HCT116 (cell line): ENCODE data around the gene DYNC2H1. TPM values are rescaled to one million over a fixed set of nuclear protein-coding genes. Genes with fewer than 3 reads are reported as not detected.

Source experiments
- ATAC-seq: fragments of 200-7000 bp; cut with Tn5 transposase; 2 replicates; pipeline ENCODE4 v1.9.1; 2020; ENCODE audit warnings: mild to moderate bottlenecking, moderate library complexity
- BruUV-seq: library from RNA; stranded (reverse); fragments of 400-500 nt; replicated peaks from 2 replicates; lab custom pipeline; 2021; lab: Mats Ljungman, UMichigan
- CTCF ChIA-PET: fragments of 300-600 bp; sonication (Branson Sonifier 250); formaldehyde crosslinking; loops from one replicate; lab custom pipeline; 2021; ENCODE audit warnings: antibody characterized with exemption; lab: Charles Lee
- POLR2A ChIA-PET: fragments of 300-600, 350-600 bp; sonication (Branson Sonifier 250); formaldehyde crosslinking; loops from one replicate; lab custom pipeline; 2021; ENCODE audit warnings: antibody characterized with exemption; lab: Charles Lee
- RAD21 ChIA-PET, 2 experiments: fragments of 300-600 bp; sonication (Branson Sonifier 250); formaldehyde crosslinking; loops; one replicate each; lab custom pipeline; 2023; ENCODE audit warnings: low total read pairs in 2 of 2; ENCODE audit not compliant: uncharacterized antibody in 2 of 2, unreplicated experiment in 2 of 2, low non-redundant PET in 1 of 2; lab: Charles Lee
- DNase-seq: peaks from one replicate; pipeline ENCODE4 v3.0.0-alpha.2; 2010; ENCODE audit warnings: low read depth, low spot score
- H2AFZ ChIP-seq: fragments of 200-600 bp; shearing (Covaris generic), sonication (generic); 2 replicates; pipeline ENCODE4 v1.6.1; 2017; ENCODE audit warnings: low read depth, mixed run types, mixed read lengths, antibody characterized with exemption, low read length; ENCODE audit not compliant: poor library complexity, severe bottlenecking
- H3K27ac ChIP-seq: 2 replicates; pipeline ENCODE4 v1.5.1; 2012; ENCODE audit warnings: low read depth, low read length
- H3K27me3 ChIP-seq: fragments of 200-600 bp; sonication (generic); 2 replicates; pipeline ENCODE4 v1.6.1; 2016; ENCODE audit warnings: mixed run types, low read length, mixed read lengths; ENCODE audit not compliant: insufficient read depth
- H3K36me3 ChIP-seq, 2 experiments: fragments of 200-500 bp in 1 of 2; fragments of 200-600 bp in 1 of 2; sonication (Bioruptor generic) in 1 of 2; sonication (generic) in 1 of 2; 2 replicates each; pipeline versions ENCODE4 v1.5.1 to v1.6.1; 2014 to 2016; ENCODE audit warnings: low read length in 2 of 2, inconsistent platforms in 1 of 2, mixed read lengths in 1 of 2, mixed run types in 1 of 2; ENCODE audit not compliant: insufficient read depth in 2 of 2, control insufficient read depth in 1 of 2
- H3K4me1 ChIP-seq, 2 experiments: fragments of 200-600 bp in 1 of 2; sonication (generic) in 1 of 2; 2 replicates each; pipeline versions ENCODE4 v1.5.1 to v1.6.1; 2012 to 2017; ENCODE audit warnings: low read length in 2 of 2, inconsistent platforms in 1 of 2, mild to moderate bottlenecking in 1 of 2, mixed read lengths in 1 of 2, mixed run types in 1 of 2, moderate library complexity in 1 of 2; ENCODE audit not compliant: insufficient read depth in 2 of 2, control insufficient read depth in 1 of 2
- H3K4me2 ChIP-seq: fragments of 200-600 bp; sonication (generic); 2 replicates; pipeline ENCODE4 v1.6.1; 2017; ENCODE audit warnings: mixed run types, low read length, mixed read lengths
- H3K4me3 ChIP-seq, 2 experiments: fragments of 200-600 bp in 1 of 2; sonication (generic) in 1 of 2; replicated peaks in 1 of 2; 2 replicates each; pipeline ENCODE4 v1.5.1; 2011 to 2016; ENCODE audit warnings: low read length in 2 of 2, control low read depth in 1 of 2, low read depth in 1 of 2, mild to moderate bottlenecking in 1 of 2, mixed read lengths in 1 of 2, mixed run types in 1 of 2
- H3K79me2 ChIP-seq: fragments of 200-600 bp; sonication (generic); 2 replicates; pipeline ENCODE4 v1.6.1; 2017; ENCODE audit warnings: mild to moderate bottlenecking, mixed run types, low read length, moderate library complexity, mixed read lengths; ENCODE audit not compliant: insufficient read depth
- H3K9ac ChIP-seq: fragments of 200-600 bp; sonication (generic); 2 replicates; pipeline ENCODE4 v1.6.1; 2016; ENCODE audit warnings: low read length, mixed read lengths
- H3K9me2 ChIP-seq: fragments of 200-600 bp; sonication (generic), shearing (Covaris generic); 2 replicates; pipeline ENCODE4 v1.6.1; 2017; ENCODE audit warnings: mixed run types, mild to moderate bottlenecking, moderate library complexity; ENCODE audit not compliant: insufficient read depth
- H3K9me3 ChIP-seq, 2 experiments: fragments of 200-500 bp in 1 of 2; fragments of 200-600 bp in 1 of 2; sonication (Bioruptor generic) in 1 of 2; sonication (generic) in 1 of 2; 2 replicates each; pipeline ENCODE4 v1.6.1; 2014 to 2017; ENCODE audit warnings: low read length in 2 of 2, mixed read lengths in 2 of 2, inconsistent platforms in 1 of 2, low read depth in 1 of 2, mild to moderate bottlenecking in 1 of 2, mixed run types in 1 of 2, moderate library complexity in 1 of 2; ENCODE audit not compliant: control insufficient read depth in 1 of 2, insufficient read depth in 1 of 2
- H4K20me1 ChIP-seq: fragments of 200-600 bp; sonication (generic), shearing (Covaris generic); 2 replicates; pipeline ENCODE4 v1.6.1; 2017; ENCODE audit warnings: mixed run types, mild to moderate bottlenecking, moderate library complexity; ENCODE audit not compliant: insufficient read depth
- CEBPB ChIP-seq: IDR thresholded peaks from 2 replicates; pipeline ENCODE4 v1.6.1; 2012; ENCODE audit warnings: low read depth
- EGR1 ChIP-seq: IDR thresholded peaks from 2 replicates; pipeline ENCODE4 v1.6.1; 2012; ENCODE audit warnings: low read depth
- EZH2 ChIP-seq: fragments of 200-600 bp; sonication (generic); IDR thresholded peaks from 2 replicates; pipeline ENCODE4 v1.6.1; 2017; ENCODE audit warnings: antibody characterized with exemption, mixed run types
- EZH2phosphoT487 ChIP-seq: fragments of 200-600 bp; IDR thresholded peaks from 2 replicates; pipeline ENCODE4 v1.6.1; 2018; ENCODE audit warnings: antibody characterized with exemption, borderline replicate concordance
- FOSL1 ChIP-seq: IDR thresholded peaks from 2 replicates; pipeline ENCODE4 v1.6.1; 2012; ENCODE audit warnings: low read depth
- JUND ChIP-seq: IDR thresholded peaks from 2 replicates; pipeline ENCODE4 v1.6.1; 2012
- MAX ChIP-seq: IDR thresholded peaks from 2 replicates; pipeline ENCODE4 v1.6.1; 2012
- POLR2A ChIP-seq: IDR thresholded peaks from 2 replicates; pipeline ENCODE4 v1.7.0; 2011; ENCODE audit warnings: borderline replicate concordance; ENCODE audit not compliant: insufficient read depth, insufficient read length; ENCODE audit errors: extremely low read depth
- POLR2AphosphoS5 ChIP-seq: IDR thresholded peaks from 2 replicates; pipeline ENCODE4 v1.6.1; 2011; ENCODE audit warnings: mild to moderate bottlenecking, low read depth, low read length, moderate library complexity
- RAD21 ChIP-seq: IDR thresholded peaks from 2 replicates; pipeline ENCODE4 v1.6.1; 2012; ENCODE audit warnings: low read depth, mild to moderate bottlenecking
- SIN3A ChIP-seq: IDR thresholded peaks from 2 replicates; pipeline ENCODE4 v1.6.1; 2012; ENCODE audit warnings: low read depth
- SP1 ChIP-seq: IDR thresholded peaks from 2 replicates; pipeline ENCODE4 v1.6.1; 2012; ENCODE audit warnings: low read depth
- SRF ChIP-seq: IDR thresholded peaks from 2 replicates; pipeline ENCODE4 v1.6.1; 2012; ENCODE audit warnings: low read depth
- TCF7L2 ChIP-seq: IDR thresholded peaks from 2 replicates; pipeline ENCODE4 v1.7.0; 2011; ENCODE audit warnings: borderline replicate concordance, inconsistent platforms; ENCODE audit not compliant: insufficient read depth, insufficient read length; ENCODE audit errors: extremely low read depth
- ZBTB33 ChIP-seq: IDR thresholded peaks from 2 replicates; pipeline ENCODE4 v1.6.1; 2011; ENCODE audit warnings: mild to moderate bottlenecking, low read length, moderate library complexity; ENCODE audit not compliant: insufficient replicate concordance; ENCODE audit errors: extremely low read depth
- ZFX ChIP-seq: fragments of 450-650 bp; IDR thresholded peaks from 2 replicates; pipeline ENCODE4 v1.6.1; 2017
- ZNF274 ChIP-seq: fragments of 200-500 bp; sonication (Bioruptor generic); IDR thresholded peaks from 2 replicates; pipeline ENCODE4 v1.6.1; 2014; ENCODE audit warnings: mild to moderate bottlenecking, low read depth, low read length, inconsistent platforms
- intact Hi-C: fragments of 100-400 bp; cut with micrococcal nuclease; formaldehyde crosslinking; loops from 2 replicates; pipeline ENCODE4 v1.10.0; 2022
- total RNA-seq: library from RNA; stranded (reverse); gene quantifications from one replicate; pipeline ENCODE4 v1.2.1, GENCODE V29; 2021; ENCODE audit not compliant: unreplicated experiment
- TF ChIP-seq, protein P1 (sequence below), 3 experiments: fragments of 200-600 bp in 1 of 3; sonication (generic) in 1 of 3; IDR thresholded peaks in 2 of 3; conservative IDR thresholded peaks in 1 of 3; 2 replicates each; pipeline ENCODE4 v1.5.1; 2012 to 2017; ENCODE audit warnings: low read depth in 2 of 3, low read length in 2 of 3, antibody characterized with exemption in 1 of 3, borderline replicate concordance in 1 of 3, control low read depth in 1 of 3, mild to moderate bottlenecking in 1 of 3, mixed read lengths in 1 of 3, mixed run types in 1 of 3, moderate library complexity in 1 of 3; ENCODE audit not compliant: insufficient read depth in 1 of 3
- TF ChIP-seq, protein P2 (sequence below): IDR thresholded peaks from 2 replicates; pipeline ENCODE4 v1.6.1; 2012; ENCODE audit warnings: low read depth
- TF ChIP-seq, protein P3 (sequence below): IDR thresholded peaks from 2 replicates; pipeline ENCODE4 v1.6.1; 2012

Gene DYNC2H1
- total RNA-seq, 1 experiment from 2014 or later = 1.5 TPM

DNA sequence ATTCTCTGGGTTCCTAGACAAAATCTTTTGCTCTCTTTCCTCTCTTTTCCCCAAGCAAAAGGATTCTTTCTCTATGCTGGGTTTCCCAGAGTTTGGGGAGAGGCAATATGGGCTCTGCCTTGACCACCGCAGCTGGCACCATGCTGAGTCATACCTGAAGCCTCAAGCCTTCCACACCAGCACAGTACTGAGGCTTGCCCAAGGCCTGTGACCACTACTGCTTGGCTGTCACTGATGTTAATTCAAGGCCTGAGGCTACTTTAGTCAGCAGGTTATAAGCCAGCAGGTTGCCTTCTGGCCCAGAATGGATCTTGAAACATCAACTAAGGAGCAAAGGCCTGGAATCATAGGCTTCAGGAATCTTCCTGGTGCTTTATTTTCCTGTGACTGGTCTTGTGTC lies 185.3 kb downstream of the DYNC2H1 start:
- Histone ChIP-seq H3K27me3 (no peaks in the 10 kb centered on the region), H3K9ac (no peak overlapping the region), H3K36me3 (no peaks in the 10 kb centered on the region), H3K4me1 (no peaks in the 10 kb centered on the region), H3K4me3 (no peak overlapping the region), H4K20me1 (no peaks in the 10 kb centered on the region), H3K9me2 (no peaks in the 10 kb centered on the region), H3K27ac (no peak overlapping the region), H3K9me3 (peaks cover 0 to 12% of the 10 kb centered on the region in 2 experiments; a peak in 3 of 4 replicates), H3K4me2 (no peak overlapping the region), H3K79me2 (no peaks in the 10 kb centered on the region), H2AFZ (no peak overlapping the region)
- TF ChIP-seq, protein P1, sequence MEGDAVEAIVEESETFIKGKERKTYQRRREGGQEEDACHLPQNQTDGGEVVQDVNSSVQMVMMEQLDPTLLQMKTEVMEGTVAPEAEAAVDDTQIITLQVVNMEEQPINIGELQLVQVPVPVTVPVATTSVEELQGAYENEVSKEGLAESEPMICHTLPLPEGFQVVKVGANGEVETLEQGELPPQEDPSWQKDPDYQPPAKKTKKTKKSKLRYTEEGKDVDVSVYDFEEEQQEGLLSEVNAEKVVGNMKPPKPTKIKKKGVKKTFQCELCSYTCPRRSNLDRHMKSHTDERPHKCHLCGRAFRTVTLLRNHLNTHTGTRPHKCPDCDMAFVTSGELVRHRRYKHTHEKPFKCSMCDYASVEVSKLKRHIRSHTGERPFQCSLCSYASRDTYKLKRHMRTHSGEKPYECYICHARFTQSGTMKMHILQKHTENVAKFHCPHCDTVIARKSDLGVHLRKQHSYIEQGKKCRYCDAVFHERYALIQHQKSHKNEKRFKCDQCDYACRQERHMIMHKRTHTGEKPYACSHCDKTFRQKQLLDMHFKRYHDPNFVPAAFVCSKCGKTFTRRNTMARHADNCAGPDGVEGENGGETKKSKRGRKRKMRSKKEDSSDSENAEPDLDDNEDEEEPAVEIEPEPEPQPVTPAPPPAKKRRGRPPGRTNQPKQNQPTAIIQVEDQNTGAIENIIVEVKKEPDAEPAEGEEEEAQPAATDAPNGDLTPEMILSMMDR (IDR thresholded peaks at IDR 0.05 in 2 of 3, conservative IDR thresholded peaks at IDR 0.05 in 1 of 3; ENCODE audit: borderline replicate concordance in 1 of 3, insufficient read depth in 1 of 3, low read depth in 2 of 3, low read length in 2 of 3) = no peak
- TF ChIP-seq MAX = no peak
- TF ChIP-seq SP1 = no peak
- no peak for TF ChIP-seq POLR2AphosphoS5
- TF ChIP-seq EGR1 = no peak
- TF ChIP-seq EZH2phosphoT487 = no peak
- no peak for TF ChIP-seq ZNF274
- no peak for TF ChIP-seq FOSL1
- TF ChIP-seq, protein P2, sequence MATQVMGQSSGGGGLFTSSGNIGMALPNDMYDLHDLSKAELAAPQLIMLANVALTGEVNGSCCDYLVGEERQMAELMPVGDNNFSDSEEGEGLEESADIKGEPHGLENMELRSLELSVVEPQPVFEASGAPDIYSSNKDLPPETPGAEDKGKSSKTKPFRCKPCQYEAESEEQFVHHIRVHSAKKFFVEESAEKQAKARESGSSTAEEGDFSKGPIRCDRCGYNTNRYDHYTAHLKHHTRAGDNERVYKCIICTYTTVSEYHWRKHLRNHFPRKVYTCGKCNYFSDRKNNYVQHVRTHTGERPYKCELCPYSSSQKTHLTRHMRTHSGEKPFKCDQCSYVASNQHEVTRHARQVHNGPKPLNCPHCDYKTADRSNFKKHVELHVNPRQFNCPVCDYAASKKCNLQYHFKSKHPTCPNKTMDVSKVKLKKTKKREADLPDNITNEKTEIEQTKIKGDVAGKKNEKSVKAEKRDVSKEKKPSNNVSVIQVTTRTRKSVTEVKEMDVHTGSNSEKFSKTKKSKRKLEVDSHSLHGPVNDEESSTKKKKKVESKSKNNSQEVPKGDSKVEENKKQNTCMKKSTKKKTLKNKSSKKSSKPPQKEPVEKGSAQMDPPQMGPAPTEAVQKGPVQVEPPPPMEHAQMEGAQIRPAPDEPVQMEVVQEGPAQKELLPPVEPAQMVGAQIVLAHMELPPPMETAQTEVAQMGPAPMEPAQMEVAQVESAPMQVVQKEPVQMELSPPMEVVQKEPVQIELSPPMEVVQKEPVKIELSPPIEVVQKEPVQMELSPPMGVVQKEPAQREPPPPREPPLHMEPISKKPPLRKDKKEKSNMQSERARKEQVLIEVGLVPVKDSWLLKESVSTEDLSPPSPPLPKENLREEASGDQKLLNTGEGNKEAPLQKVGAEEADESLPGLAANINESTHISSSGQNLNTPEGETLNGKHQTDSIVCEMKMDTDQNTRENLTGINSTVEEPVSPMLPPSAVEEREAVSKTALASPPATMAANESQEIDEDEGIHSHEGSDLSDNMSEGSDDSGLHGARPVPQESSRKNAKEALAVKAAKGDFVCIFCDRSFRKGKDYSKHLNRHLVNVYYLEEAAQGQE = no peak
- no peak for TF ChIP-seq ZFX
- no peak for TF ChIP-seq CEBPB
- TF ChIP-seq SRF = no peak
- no peak for TF ChIP-seq JUND
- TF ChIP-seq ZBTB33 = no peak
- TF ChIP-seq, protein P3, sequence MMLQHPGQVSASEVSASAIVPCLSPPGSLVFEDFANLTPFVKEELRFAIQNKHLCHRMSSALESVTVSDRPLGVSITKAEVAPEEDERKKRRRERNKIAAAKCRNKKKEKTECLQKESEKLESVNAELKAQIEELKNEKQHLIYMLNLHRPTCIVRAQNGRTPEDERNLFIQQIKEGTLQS = no peak
- TF ChIP-seq SIN3A = no peak
- TF ChIP-seq POLR2A = no peak
- TF ChIP-seq TCF7L2 = no peak
- no peak for TF ChIP-seq EZH2
- TF ChIP-seq RAD21 = no peak
- intact Hi-C loops = no loop called here
- ChIA-PET RAD21 (no interaction called here), CTCF (no interaction called here), POLR2A (no interaction called here)
- ATAC-seq (no peak), DNase-seq (no peak)
- no TSS peak for BruUV-seq
